ENCODE measurements around the gene IMMP2L. TPM values are rescaled to one million over a fixed set of nuclear protein-coding genes. Genes with fewer than 3 reads are reported as not detected.

IMMP2L gene
- total and polyA plus RNA-seq, 2 of the 13 experiments (the other 11 are each of a cell fraction or from before 2014, with no cell fraction given) = 7.8 to 16.9 TPM

DNA sequence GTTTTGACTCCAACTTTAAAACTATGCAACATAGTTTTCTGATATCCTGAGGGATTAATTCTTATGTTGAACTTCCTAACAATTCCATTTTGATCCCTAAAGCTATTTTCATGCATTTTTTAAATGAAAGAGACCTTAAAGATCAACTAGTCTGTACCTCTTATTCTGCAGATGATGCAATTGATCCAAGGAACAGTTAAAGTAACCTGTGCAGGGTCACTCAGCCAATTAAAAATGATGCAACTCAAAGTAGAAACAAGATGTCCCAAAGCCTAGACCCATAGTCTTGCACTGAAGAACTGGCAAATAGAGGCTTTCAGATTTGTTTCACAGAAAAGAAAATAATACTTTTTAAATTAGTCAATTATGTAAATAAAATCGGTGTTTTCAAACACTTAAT, 86.3 kb downstream of the IMMP2L start (continued):
- TF ChIP-seq, protein P1, sequence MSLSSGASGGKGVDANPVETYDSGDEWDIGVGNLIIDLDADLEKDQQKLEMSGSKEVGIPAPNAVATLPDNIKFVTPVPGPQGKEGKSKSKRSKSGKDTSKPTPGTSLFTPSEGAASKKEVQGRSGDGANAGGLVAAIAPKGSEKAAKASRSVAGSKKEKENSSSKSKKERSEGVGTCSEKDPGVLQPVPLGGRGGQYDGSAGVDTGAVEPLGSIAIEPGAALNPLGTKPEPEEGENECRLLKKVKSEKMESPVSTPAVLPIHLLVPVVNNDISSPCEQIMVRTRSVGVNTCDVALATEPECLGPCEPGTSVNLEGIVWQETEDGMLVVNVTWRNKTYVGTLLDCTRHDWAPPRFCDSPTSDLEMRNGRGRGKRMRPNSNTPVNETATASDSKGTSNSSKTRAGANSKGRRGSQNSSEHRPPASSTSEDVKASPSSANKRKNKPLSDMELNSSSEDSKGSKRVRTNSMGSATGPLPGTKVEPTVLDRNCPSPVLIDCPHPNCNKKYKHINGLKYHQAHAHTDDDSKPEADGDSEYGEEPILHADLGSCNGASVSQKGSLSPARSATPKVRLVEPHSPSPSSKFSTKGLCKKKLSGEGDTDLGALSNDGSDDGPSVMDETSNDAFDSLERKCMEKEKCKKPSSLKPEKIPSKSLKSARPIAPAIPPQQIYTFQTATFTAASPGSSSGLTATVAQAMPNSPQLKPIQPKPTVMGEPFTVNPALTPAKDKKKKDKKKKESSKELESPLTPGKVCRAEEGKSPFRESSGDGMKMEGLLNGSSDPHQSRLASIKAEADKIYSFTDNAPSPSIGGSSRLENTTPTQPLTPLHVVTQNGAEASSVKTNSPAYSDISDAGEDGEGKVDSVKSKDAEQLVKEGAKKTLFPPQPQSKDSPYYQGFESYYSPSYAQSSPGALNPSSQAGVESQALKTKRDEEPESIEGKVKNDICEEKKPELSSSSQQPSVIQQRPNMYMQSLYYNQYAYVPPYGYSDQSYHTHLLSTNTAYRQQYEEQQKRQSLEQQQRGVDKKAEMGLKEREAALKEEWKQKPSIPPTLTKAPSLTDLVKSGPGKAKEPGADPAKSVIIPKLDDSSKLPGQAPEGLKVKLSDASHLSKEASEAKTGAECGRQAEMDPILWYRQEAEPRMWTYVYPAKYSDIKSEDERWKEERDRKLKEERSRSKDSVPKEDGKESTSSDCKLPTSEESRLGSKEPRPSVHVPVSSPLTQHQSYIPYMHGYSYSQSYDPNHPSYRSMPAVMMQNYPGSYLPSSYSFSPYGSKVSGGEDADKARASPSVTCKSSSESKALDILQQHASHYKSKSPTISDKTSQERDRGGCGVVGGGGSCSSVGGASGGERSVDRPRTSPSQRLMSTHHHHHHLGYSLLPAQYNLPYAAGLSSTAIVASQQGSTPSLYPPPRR (CRISPR knock-in tag; IDR thresholded peaks at IDR 0.05; ENCODE audit: borderline replicate concordance) = no peak
- no peak for TF ChIP-seq TRIM24 (CRISPR knock-in tag; IDR thresholded peaks at IDR 0.05)

DNA sequence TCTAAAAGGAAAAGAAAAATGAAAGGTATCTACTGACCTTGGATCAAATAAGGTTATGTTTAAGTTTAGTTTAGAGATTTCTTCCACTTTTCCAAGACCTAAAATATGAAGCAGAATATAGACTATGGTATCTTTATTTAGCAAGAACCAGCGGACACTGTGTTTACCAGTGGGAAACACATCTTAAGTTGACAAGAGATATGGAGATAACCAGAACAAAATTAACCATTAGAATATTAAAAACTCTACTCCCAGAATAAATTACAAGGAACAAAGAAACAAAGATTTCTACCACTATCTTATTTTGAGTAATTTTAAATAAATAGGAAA, 86.9 kb downstream of the IMMP2L start:
- no peaks in the 10 kb centered on the region for H3K27me3 ChIP-seq (ENCODE audit: control insufficient read depth in 1 of 2, insufficient read depth in 2 of 2, low read length in 2 of 2)
- H3K4me1 ChIP-seq (ENCODE audit: insufficient read depth, low read length) = no peaks in the 10 kb centered on the region
- H3K27ac ChIP-seq (ENCODE audit: extremely low read length, insufficient read depth, low read length) = no peak overlapping the region
- ATAC-seq (no peak), DNase-seq (ENCODE audit: low spot score) (no peak), FAIRE-seq (no peak)
- ChIA-PET POLR2A (no interaction called here), CTCF (ENCODE audit: low intra/inter-chr PET ratio, low total read pairs) (no interaction called here)
- WGBS (ENCODE audit: low lambda C conversion rate) = 100% methylated on average over 1 of the region's 1 CpG
- H3K9ac ChIP-seq (ENCODE audit: insufficient read depth, low read depth, low read length) = no peak overlapping the region
- no peaks in the 10 kb centered on the region for H3K9me3 ChIP-seq (ENCODE audit: low read length)
- no TSS peak for BruUV-seq (replicated peaks)
- in situ Hi-C loops (cut with HindIII; ENCODE audit: extremely low pct_ligation_motif_present, low pct_unique_long_range_greater_than_20kb) (no loop called here), intact Hi-C loops (cut with micrococcal nuclease; ENCODE audit: unreplicated experiment) (no loop called here)
- no peaks in the 10 kb centered on the region for H4K20me1 ChIP-seq (ENCODE audit: insufficient read depth, low read length)
- H3K36me3 ChIP-seq (replicated peaks in 1 of 2; ENCODE audit: control insufficient read depth in 1 of 2, insufficient read depth in 2 of 2, low read length in 2 of 2) = no peaks in the 10 kb centered on the region
- H3K4me3 ChIP-seq (replicated peaks in 1 of 3; ENCODE audit: insufficient read depth in 1 of 3, low read depth in 2 of 3, low read length in 3 of 3) = no peak overlapping the region
- TF ChIP-seq ZFP36L2 (CRISPR knock-in tag; IDR thresholded peaks at IDR 0.05) (no peak), ZNF7 (CRISPR knock-in tag; IDR thresholded peaks at IDR 0.05) (no peak), ZFP36L1 (CRISPR knock-in tag; IDR thresholded peaks at IDR 0.05) (no peak), ZNF282 (IDR thresholded peaks at IDR 0.05; ENCODE audit: partially characterized antibody) (no peak), DR1 (CRISPR knock-in tag; IDR thresholded peaks at IDR 0.05) (no peak), ZFP41 (CRISPR knock-in tag; IDR thresholded peaks at IDR 0.05; ENCODE audit: borderline replicate concordance) (no peak), YEATS4 (CRISPR knock-in tag; IDR thresholded peaks at IDR 0.05; ENCODE audit: borderline replicate concordance) (no peak), ZIK1 (CRISPR knock-in tag; IDR thresholded peaks at IDR 0.05; ENCODE audit: borderline replicate concordance, low read depth) (no peak), MAFF (IDR thresholded peaks at IDR 0.05; ENCODE audit: low read depth, low read length) (no peak)
- TF ChIP-seq, protein P2, sequence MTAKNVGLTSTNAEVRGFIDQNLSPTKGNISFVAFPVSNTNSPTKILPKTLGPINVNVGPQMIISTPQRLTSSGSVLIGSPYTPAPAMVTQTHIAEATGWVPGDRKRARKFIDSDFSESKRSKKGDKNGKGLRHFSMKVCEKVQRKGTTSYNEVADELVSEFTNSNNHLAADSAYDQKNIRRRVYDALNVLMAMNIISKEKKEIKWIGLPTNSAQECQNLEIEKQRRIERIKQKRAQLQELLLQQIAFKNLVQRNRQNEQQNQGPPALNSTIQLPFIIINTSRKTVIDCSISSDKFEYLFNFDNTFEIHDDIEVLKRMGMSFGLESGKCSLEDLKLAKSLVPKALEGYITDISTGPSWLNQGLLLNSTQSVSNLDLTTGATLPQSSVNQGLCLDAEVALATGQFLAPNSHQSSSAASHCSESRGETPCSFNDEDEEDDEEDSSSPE (CRISPR knock-in tag; IDR thresholded peaks at IDR 0.05) = no peak
- TF ChIP-seq, protein P3, sequence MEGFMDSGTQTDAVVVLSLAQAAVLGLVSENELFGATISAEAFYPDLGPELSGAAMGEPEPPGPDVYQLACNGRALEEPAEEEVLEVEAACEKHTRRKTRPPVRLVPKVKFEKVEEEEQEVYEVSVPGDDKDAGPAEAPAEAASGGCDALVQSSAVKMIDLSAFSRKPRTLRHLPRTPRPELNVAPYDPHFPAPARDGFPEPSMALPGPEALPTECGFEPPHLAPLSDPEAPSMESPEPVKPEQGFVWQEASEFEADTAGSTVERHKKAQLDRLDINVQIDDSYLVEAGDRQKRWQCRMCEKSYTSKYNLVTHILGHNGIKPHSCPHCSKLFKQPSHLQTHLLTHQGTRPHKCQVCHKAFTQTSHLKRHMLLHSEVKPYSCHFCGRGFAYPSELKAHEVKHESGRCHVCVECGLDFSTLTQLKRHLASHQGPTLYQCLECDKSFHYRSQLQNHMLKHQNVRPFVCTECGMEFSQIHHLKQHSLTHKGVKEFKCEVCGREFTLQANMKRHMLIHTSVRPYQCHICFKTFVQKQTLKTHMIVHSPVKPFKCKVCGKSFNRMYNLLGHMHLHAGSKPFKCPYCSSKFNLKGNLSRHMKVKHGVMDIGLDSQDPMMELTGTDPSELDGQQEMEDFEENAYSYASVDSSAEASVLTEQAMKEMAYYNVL (CRISPR knock-in tag; IDR thresholded peaks at IDR 0.05; ENCODE audit: borderline replicate concordance) = no peak
- H3K4me2 ChIP-seq (ENCODE audit: low read depth, low read length) = no peak overlapping the region
- no peak overlapping the region for H2AFZ ChIP-seq (ENCODE audit: low read length)
- H3K79me2 ChIP-seq (ENCODE audit: insufficient read depth, low read length) = no peaks in the 10 kb centered on the region

Measured in HepG2 (cell line).